Stimulated activated CD4-positive, alpha-beta T cell treated with anti-CD3 and anti-CD28 coated beads, TNF-alpha, amount 100 ng/mL, for 4 hours (primary cell): ENCODE results near the gene SLBP.

Source experiments
- DNase-seq, 3 experiments: peaks; one replicate each; pipeline ENCODE4 v3.0.0-alpha.2; 2020; ENCODE audit warnings: low read depth in 3 of 3

SLBP gene

DNA sequence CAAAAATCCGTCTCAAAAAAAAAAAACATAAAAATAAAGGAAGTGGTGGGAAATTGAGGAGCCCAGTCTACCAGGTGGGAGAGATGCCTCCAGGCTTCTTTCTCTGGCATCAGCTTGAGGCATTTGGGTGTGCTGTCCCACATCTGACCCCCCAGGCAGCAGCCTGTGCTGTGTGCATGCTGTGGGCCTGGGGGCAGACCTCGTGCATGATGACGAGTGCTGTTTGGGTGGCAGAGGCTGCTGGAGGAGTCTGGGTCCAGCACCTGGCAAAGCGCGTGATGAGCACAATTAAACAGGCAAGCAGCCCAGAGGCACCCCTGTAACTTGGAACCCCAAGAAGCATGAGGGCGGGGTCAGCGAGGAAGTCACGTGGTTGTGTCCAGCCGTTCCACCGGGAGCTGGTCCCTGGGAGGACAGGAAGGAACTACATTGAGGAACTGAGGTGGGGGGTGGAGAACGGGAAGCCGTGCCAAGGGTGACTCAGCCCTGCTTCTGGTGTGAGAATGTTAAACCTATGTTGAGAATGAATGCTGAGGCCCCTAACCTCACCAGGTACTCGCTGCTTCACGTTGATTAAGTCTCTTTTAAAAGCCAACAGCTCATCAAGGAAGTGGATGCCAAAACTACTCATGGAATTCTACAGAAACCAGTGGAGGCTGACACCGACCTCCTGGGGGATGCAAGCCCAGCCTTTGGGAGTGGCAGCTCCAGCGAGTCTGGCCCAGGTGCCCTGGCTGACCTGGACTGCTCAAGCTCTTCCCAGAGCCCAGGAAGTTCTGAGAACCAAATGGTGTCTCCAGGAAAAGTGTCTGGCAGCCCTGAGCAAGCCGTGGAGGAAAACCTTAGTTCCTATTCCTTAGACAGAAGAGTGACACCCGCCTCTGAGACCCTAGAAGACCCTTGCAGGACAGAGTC is 15.3 kb upstream of the SLBP start:
- DNase-seq = no peak

DNA sequence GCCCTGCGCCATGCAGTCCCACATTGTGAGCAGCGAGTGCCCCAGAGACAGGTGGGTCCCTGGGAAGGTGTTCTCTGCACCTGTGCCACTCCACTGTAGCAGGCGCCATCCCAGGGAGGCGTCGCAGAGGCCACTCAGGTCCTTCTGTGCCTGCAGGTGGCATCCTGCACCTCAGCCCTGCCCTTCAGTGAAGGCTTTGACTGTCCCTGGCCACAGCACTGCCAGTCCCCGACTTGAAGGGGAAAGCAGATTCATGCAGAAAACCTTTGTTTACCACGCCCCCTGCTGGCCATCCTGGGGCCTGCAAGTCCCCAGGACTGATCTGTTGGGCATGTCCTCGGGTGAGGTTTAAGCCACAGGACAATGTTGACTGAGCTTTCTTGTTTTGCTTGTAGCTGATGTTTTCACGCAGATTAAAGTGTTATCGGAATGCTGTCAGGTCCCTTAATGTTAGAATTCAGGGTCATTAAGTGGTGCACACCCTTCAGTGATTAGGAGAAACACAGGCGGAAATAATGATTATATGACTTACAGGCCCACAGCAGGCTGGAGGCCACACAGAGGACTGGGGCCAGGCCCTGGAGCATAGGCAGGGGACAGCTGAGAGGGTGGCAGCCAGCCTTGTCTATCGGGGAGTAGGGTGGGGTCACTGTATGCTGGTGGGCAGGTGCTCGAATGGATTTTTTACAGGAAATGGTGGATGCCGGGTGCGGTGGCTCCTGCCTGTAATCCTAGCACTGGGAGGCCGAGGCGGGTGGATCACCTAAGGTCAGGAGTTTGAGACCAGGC is 14.2 kb upstream of the SLBP start:
- peak; percentile 78 to 92 (median 87) for DNase-seq

DNA sequence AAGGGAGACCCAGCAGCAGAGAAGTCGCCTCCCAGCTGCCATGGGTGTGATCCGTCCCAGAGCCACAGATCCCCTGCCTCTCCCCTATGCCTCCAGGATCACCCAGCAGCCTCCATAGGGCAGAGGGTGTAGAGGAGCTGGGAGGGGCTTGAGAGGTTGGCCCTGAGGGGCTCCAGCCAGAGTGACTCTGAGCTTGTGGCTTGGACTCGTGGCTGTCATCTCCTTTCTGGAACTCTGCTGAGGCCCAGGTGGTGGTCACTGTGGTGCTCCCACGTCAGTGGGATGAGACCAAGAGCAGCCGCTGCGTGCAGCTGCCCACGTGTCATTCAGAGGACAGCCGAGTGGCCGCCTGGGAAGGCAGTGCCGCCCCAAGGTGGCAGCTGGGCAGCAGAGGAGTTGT is 13.4 kb upstream of the SLBP start:
- no peak for DNase-seq

DNA sequence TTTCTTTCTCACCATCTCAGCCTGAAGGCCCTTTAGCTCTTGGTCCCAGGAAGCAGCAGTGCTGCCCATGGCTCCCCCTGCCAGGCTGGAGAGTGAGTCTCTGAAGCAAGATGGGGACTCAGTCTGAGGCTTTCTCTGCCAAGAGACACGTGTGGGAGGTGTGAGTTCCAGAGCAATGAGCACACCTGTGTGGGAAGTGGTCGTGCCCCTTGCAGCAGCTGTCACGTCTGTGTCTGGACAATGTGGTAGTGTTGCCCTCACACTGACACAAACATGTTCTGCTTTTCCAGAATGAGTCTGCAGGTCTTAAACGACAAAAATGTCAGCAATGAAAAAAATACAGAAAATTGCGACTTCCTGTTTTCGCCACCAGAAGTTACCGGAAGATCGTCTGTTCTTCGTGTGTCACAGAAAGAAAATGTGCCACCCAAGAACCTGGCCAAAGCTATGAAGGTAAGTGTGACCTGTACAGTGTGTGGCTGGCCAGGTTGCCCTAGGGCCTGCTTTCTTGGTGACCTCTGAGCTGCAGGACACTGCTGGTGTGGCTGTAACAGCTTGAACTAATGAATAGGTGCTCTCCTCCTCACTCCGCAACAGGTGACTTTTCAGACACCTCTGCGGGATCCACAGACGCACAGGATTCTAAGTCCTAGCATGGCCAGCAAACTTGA is 11.1 kb upstream of the SLBP start:
- peak in 2 of 3 experiments; percentile 36 for DNase-seq

DNA sequence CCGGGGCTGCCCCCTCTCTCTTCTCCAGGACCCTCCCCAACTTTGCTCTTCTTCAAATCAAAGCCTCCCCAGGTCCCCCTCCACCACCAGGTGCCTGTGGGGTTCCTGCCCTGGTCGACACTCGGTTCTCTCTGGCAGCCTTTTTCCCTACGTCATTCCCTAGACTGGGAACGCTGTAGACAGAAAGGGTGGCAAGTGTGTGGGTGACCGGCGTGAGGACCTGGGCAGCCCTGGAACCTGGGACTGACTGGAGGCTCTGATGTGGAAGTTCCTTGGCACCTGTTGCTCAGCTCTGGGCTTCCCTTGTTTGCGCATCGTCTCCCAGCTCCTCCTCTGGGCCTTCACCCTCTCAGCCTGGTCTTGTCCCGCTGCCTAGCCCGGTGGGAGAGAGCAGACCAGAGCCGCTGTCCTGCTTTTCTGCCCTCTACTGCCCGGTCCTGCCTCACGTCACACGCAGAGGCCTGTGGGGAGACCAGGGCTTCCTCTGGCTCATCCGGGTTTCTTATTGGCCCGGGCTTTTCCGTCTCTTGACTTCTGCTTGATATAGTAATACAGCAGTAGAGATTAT is 10.5 kb upstream of the SLBP start:
- no peak for DNase-seq

DNA sequence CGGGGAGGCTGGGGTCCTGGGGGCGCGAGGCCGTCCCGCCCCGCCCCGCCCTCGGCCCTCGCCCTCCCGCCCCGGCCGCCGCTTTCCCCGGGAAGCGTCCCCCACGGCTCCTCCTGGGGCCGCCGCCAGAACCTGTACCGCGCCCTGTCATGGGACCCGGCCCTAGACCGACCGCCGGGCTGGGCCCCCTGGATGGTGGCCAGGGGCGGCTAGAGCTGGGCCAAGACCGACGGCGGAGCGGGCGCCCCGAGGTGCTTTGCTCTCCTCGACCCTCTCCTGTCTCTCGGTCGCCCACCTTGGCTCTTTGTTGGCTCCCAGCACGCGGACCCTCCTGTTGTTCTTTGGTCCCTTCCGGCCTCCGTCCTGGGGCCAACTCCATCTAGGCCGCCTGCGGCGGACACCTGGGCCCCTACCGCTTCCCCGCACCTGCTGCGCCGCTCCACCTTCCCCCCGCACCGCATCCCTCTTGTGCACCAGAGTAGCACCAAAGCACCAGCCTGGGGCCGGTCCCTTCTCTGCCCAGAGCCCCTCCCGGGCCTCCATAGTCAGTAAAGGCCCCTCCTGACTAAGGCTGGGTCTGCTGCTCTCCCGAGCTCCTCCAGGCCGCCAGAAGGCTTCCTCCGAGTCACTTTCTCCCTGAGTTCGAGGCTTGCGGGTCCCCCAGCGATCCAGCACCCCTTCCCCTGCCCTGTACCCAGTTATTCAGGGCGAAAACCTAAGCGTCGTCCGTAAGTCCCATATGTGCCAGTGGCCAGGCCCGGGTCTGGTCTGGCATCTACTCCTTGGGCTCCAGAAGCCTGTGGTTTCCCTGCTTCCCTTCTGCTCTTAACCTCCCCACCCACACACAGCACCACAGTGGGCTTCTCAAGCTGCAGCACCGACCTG is 9.8 kb upstream of the SLBP start:
- DNase-seq = no peak

DNA sequence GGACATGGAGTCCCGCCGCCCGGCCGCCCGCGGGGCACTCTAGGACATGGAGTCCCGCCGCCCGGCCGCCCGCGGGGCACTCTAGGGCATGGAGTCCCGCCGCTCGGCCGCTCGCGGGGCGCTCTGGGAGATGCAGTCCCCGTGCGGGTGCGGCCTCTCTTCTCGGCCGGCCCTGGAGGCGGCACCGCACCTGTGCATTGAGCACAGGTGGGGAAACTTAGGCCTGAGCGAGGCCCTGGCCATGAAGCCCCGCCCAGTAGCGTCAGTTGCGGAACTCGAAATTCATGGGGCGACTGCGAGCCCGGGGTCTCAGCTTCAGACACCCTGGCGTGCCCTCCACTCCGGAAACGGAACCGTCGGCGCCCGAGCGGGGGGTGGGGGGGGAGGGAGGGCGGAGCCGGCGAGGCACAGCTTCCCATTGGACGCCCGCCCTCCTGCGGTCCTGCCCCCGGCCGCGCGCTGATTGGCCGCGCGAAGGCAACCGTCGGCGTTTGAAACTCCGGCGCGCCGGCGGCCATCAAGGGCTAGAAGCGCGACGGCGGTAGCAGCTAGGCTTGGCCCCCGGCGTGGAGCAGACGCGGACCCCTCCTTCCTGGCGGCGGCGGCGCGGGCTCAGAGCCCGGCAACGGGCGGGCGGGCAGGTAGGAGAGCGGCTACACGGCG is 9.0 kb upstream of the SLBP start, which contains the start of the genes TACC3 and TMEM129:
Gene TACC3, plus strand, starts transcription at position 519 of the 663 bp plus-strand sequence. CDS start 1,901 bp downstream, outside the sequence.
Gene TMEM129, minus strand, starts transcription at position 321 of the 663 bp plus-strand sequence. CDS start 486 bp downstream, outside the sequence.
- peak; percentile 88 to 90 (median 88) for DNase-seq

DNA sequence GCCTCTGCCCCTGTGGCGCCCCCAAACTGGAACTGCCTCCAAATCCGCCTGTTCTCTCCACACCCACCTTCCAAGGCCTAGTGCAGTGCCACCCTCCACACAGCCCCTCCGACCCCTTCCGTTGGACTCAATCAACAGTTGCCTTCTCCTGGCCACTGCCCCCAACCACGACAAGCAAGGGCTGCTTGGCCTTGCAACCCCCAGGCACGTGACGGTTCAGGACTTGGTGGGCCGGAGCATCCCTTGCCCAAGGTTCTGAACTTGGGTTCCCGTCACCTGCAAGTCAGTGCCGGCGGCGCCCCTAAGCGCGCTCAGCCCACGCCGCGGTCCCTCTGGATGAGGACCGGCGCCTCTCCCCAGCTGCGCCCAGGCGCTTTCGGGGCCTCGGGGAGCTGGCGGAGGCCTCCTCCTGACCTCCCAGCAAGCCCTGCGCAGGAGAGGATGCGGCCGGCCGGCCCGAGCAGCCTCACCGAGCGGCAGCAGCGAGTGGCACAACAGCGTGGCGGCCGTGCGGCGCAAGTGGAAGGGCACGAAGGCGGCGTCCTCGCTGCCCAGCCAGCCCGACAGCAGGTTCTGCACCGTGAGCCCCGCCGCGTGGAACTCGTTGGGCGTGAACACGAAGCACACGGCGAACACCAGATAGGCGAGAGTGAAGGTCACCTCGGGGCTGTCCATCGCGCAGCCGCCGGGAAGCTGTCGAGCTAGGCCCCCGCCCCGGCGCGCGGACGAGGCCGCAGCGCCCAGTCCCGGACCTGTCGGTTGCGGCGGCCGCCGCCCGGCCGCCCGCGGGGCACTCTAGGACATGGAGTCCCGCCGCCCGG is 8.3 kb upstream of the SLBP start:
- peak in 1 of 3 experiments; percentile 38 for DNase-seq

DNA sequence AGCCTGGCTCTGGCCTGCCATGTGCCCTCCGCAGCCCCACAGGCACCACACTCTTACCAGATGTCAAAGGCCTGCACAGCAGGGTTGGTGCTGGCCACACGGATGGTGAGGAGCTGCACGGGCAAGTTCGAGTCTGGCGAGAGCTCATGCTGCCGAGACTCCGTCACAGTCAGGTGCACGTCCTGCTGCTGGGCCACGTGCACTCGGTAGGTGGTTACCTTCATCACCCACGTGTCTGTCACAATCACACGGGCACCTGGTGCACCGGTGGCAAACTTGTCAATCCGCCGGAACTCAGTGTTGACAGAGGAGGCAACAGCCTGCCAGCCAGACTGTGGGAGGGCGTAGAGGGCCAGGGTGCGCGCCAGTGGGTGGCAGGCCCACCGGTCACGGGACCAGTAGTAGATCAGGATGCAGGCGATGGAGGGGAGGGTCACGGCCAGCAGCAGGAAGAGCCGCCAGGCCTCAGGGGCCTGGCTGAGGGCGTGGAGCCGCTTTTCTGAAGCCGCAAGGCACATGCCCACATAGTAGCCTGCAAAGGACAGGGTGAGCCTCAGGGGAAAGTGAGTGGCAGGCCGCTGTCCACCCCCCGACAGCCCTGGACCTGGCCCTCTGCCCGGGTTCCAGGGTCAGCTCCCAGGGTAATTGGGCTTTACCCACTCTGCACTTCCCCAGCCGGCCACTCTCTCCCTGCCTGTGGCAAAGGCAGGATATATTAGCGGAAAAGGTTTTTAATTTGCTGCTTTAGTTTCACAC is 6.2 kb upstream of the SLBP start:
- no peak for DNase-seq

DNA sequence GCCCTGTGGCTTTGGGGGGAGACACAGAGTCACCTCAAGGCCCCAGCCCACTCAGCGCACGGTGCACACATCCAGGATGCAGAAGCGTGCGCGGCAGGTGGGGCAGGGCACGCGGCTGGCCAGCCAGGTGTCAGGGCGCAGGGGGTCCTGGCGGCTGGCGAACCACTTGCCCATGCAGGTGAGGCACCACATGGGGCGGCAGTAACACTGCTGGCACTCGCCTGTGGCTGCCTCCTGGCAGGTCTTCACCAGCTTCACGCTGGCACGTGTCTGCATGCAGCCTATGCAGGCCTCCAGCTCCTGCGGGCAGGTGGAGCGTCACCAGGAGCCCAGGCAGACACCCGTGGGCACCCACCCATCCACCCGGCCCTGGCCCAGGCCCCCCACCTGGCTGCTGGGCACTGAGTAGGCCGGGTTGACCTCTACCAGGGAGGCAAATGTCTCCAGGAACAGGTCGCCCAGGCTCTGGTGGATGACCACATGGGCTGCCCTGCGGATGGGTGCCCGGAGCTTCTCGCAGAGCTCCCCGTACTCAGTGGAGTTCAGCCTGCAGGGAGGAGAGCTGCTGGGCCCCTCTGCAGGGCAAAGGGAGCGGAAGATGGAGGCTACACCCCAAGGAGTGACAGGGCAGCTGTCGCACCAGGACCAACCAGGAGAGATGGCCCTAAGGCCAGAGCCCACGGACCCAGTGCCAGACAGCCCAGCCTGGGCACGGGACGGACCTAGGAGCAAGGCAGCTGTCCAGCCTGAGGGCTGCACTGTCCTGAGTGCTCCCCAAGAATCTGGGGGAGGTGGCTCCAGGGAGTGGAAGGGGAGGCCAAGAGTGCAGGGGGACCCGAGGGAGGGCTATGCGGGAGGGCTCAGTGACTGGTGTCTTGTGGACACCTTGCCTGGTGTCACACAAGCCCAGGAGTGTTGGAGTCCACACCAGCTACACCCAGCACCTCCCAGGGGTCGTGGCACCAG is 5.3 kb upstream of the SLBP start:
- DNase-seq = no peak

DNA sequence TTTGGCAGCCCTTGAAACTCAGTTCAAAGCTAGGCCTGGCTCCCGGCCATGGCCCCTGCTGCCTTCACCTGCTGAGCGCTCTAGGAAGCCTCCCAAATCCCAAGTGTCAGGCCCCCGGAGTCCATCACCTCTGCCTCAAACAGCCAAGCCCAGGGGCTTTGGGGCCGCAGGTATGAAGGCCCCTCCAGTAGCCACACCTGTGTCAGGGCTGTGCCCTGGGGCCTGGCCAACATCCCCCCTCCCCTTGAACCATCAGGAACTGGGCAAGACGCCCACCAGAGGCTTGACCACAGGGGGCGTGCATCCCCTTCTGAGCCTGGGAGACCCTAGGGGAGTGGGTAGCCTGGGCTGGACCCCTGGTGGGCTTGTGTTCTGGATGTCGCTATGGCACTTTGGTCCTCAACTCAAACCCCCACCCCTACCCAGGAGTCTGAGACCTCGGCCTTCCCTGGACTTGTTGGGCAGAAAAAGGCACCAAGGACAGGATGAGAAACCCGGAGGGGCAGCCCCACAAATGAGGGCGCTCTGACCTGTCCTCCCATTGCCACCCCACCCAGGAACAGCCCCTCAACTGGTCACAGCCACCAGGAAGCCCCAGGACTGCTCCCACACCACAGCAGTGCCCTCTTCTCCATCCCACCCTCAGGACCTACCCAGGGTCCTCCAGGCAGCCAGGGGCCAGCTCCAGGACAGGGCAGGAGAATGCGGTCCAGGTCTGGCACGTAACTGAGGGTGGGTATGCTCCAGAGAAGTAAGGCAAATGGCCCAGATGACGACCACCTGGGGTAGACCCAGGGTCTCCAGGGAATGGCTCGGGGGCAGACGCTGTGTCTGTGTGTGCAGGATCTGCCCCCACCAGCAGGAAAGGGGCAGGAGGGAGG is 4.2 kb upstream of the SLBP start:
- DNase-seq = no peak

DNA sequence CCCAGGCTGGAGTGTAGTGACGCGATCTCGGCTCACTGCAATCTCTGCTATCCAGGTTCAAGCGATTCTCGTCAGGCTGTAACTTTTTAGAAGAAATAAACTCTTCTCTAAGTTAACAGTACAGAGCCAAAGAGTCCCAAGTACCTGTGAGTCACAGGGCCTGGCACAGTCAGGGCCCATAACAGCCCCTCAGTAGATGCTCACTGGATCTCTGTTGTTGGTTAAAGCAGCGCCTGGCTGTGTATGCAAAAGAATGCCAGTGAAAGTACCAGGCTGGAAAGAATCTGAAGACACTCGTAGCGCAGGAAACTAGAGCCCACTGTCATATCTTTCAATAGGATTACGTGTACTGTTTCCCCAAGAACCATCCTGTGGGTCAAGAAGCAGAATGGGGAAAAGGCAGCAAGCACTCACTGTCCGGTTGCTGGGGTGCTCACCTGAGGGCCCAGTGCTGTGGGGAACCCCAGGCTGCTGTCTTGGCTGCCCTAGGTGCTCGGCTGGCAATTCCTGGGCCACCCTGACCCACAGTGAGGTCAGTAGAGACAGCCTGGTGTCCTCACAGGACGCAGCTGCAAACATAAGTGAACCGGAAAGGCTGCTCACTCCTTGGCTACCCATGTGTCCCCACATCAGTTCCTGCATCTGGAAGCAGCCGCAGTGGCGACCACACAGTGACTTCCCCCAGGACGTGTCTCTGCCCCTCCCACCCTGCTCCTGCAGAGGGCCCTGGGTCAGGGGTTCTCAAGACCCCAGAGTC is 3.1 kb upstream of the SLBP start:
- no peak for DNase-seq

DNA sequence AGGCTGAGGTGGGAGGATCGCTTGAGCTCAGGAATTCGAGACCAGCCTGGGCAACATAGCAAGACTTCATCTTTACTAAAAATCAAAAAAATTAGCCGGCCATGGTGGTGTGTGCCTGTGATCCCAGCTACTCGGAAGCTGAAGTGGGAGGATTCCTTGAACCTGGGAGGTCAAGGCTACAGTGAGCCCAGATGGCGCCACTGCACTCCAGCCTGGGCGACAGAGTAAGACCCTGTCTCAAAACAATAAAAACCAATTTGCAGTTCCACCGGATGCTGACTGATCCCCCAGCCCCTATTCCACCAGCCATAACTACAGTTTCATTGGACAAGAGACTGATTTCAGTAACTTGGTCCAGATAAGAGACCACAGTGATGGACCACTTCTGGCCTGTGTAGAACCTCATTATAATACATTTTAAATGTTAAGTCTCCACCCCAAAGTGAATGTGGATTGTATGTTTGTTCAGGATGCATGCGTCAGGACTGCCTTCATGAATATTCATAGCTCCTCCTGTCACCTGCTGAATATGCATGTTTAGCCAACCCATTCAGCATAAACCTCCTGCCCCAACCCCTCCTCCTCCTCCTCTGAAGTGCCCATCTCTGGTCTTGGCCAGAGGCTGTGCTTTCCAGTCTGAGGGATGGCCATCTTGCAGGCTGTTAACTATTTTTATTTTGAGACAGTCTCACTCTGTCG is 2.3 kb upstream of the SLBP start:
- no peak for DNase-seq

DNA sequence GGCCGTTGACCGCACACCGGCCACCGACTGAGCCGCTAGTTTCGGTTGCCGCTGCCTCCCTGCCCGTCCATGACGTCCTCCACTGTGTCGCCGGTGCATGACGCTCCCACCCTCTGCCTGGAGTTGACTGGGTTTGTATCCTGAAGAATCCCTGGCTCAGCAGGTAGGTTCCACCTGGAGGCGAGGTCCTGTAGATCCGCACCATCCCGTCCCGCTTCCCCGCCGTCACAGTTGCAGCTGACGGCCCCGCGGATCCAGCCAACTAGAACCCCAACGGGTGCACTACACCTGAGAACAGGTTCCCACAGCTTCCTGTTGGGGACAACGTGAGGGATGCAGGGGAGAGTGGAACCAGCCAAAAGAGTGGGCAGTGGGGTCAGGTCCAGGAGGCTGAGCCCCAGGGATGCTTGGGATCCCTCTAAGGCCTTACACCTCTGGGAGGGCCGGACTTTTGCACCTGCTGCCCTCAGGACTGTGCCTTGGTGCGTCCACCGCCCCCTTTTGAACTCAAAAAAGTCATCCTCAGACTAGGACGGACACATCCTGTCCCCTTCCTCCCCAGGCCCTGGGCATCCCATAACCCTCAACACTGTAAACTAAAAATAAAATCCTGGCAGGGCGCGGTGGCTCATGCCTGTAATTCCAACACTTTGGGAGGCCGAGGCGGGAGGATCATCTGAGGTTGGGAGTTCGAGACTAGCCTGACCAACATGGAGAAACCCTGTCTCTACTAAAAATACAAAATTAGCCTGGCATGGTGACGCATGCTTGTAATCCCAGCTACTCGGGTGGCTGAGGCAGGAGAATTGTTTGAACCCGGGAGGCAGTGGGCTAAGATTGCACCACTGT is 1.1 kb upstream of the SLBP start:
- DNase-seq = no peak
